ENCODE data around the gene ABCB6. TPM values are rescaled to one million over a fixed set of nuclear protein-coding genes. Genes with fewer than 3 reads are reported as not detected.

Gene ABCB6
- total RNA-seq, 1 donor from 2014 or later: 27.4 TPM

GRCh38 chr2:219179601-219180465 lies 38.9 kb downstream of the ABCB6 start:
- no peak for TF ChIP-seq CTCF (IDR thresholded peaks at IDR 0.05)
- no peaks in the 10 kb centered on the region for H3K9me3 Mint-ChIP-seq (ENCODE audit: low read depth)
- H3K27me3 Mint-ChIP-seq (ENCODE audit: low read depth): no peaks in the 10 kb centered on the region
- no peak for DNase-seq (ENCODE audit: low spot score)
- peak overlapping the region; percentile 87 for H3K4me3 Mint-ChIP-seq (ENCODE audit: unreplicated experiment)
- H3K4me1 Mint-ChIP-seq (ENCODE audit: low read depth): peaks cover 28% of the 10 kb centered on the region
- peaks cover 29% of the 10 kb centered on the region for H3K36me3 Mint-ChIP-seq (ENCODE audit: low read depth)
- no peak overlapping the region for H3K27ac Mint-ChIP-seq (ENCODE audit: unreplicated experiment)

- H3K27ac Mint-ChIP-seq (ENCODE audit: unreplicated experiment): peak overlapping the region; percentile 71
- peaks cover 29% of the 10 kb centered on the region for H3K36me3 Mint-ChIP-seq (ENCODE audit: low read depth)
- no peak for DNase-seq (ENCODE audit: low spot score)
- no peaks in the 10 kb centered on the region for H3K27me3 Mint-ChIP-seq (ENCODE audit: low read depth)
- no peaks in the 10 kb centered on the region for H3K9me3 Mint-ChIP-seq (ENCODE audit: low read depth)
- peak overlapping the region; percentile 87 for H3K4me3 Mint-ChIP-seq (ENCODE audit: unreplicated experiment)
- TF ChIP-seq CTCF (IDR thresholded peaks at IDR 0.05): peak; percentile 54
- peaks cover 34% of the 10 kb centered on the region for H3K4me1 Mint-ChIP-seq (ENCODE audit: low read depth)
Measured at GRCh38 chr2:219178377-219179175, 40.2 kb downstream of the ABCB6 start.

GRCh38 chr2:219177552-219178376 lies 41.0 kb downstream of the ABCB6 start, which contains the start of gene RETREG2:
RETREG2 (plus strand) TSS chr2:219178275; CDS start chr2:219178353, 78 bp downstream.
- peak within 1 kb of the TSS; percentile 99 for H3K27ac Mint-ChIP-seq (ENCODE audit: unreplicated experiment)
- H3K36me3 Mint-ChIP-seq (ENCODE audit: low read depth): peaks cover 23% of the 10 kb centered on the region
- no peaks in the 10 kb centered on the region for H3K9me3 Mint-ChIP-seq (ENCODE audit: low read depth)
- H3K4me1 Mint-ChIP-seq (ENCODE audit: low read depth): peaks cover 34% of the 10 kb centered on the region
- peak within 1 kb of the TSS; percentile 96 for H3K4me3 Mint-ChIP-seq (ENCODE audit: unreplicated experiment)
- no peaks in the 10 kb centered on the region for H3K27me3 Mint-ChIP-seq (ENCODE audit: low read depth)
- no peak for DNase-seq (ENCODE audit: low spot score)
- peak; percentile 72 for TF ChIP-seq CTCF (IDR thresholded peaks at IDR 0.05)

GRCh38 chr2:219176818-219177551 lies 41.8 kb downstream of the ABCB6 start, which contains the start of gene CNPPD1:
CNPPD1 (minus strand) TSS chr2:219176925; CDS start chr2:219176828, 97 bp downstream.
- DNase-seq (ENCODE audit: low spot score): no peak
- Mint-ChIP-seq H3K27ac (ENCODE audit: unreplicated experiment) (peak within 1 kb of the TSS; percentile 99), H3K9me3 (ENCODE audit: low read depth) (no peaks in the 10 kb centered on the region), H3K4me1 (ENCODE audit: low read depth) (peaks cover 34% of the 10 kb centered on the region), H3K4me3 (ENCODE audit: unreplicated experiment) (peak within 1 kb of the TSS; percentile 96), H3K36me3 (ENCODE audit: low read depth) (peaks cover 23% of the 10 kb centered on the region), H3K27me3 (ENCODE audit: low read depth) (no peaks in the 10 kb centered on the region)
- TF ChIP-seq CTCF (IDR thresholded peaks at IDR 0.05): peak; percentile 51
